Transverse colon (tissue), 3 donors: ENCODE data around the gene GRB7.

Source experiments
- EP300 ChIP-seq: sonication (generic); formaldehyde crosslinking; IDR thresholded peaks from one replicate; pipeline ENCODE4 v1.6.1; 2017; ENCODE audit warnings: antibody characterized with exemption, low read depth
- TF ChIP-seq, protein P1 (sequence below), 5 experiments: fragments of 200-600 bp in 3 of 5; fragments of 450-650 bp in 2 of 5; sonication (generic) in 3 of 5; IDR thresholded peaks; 1 replicate in 2 of 5; 2 replicates in 3 of 5; pipeline ENCODE4 v1.5.1; 2016 to 2017; ENCODE audit warnings: antibody characterized with exemption in 5 of 5, inconsistent platforms in 3 of 5, mild to moderate bottlenecking in 2 of 5, moderate library complexity in 1 of 5

DNA sequence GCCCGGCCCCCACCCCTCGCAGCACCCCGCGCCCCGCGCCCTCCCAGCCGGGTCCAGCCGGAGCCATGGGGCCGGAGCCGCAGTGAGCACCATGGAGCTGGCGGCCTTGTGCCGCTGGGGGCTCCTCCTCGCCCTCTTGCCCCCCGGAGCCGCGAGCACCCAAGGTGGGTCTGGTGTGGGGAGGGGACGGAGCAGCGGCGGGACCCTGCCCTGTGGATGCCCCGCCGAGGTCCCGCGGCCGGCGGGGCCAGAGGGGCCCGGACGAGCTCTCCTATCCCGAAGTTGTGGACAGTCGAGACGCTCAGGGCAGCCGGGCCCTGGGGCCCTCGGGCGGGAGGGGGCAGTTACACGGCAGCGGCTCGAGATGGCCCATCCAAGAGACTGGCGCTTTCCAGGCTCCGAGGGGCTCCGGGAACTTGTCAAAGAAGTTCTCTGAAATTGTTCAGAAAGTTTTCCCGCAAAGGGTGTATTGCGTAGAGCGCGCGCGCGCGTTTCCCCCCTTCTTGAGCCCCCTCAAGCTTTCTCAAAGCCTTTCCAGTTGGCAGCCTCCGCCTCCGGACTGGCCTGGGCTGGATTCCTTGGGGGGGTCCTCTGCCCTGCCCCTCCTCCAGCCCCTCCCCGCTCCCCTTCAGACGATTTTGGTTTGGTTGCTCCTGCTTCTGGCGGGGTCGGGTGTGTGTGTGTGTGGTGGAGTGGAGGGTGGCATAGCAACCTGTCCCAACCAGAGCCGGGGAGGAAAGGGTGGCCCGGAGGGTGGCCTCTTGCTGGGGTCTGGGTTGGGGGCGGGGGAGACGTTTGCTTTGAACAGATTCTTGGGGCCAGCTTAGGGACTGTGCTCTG, 37.4 kb upstream of the GRB7 start:
- TF ChIP-seq, protein P1, sequence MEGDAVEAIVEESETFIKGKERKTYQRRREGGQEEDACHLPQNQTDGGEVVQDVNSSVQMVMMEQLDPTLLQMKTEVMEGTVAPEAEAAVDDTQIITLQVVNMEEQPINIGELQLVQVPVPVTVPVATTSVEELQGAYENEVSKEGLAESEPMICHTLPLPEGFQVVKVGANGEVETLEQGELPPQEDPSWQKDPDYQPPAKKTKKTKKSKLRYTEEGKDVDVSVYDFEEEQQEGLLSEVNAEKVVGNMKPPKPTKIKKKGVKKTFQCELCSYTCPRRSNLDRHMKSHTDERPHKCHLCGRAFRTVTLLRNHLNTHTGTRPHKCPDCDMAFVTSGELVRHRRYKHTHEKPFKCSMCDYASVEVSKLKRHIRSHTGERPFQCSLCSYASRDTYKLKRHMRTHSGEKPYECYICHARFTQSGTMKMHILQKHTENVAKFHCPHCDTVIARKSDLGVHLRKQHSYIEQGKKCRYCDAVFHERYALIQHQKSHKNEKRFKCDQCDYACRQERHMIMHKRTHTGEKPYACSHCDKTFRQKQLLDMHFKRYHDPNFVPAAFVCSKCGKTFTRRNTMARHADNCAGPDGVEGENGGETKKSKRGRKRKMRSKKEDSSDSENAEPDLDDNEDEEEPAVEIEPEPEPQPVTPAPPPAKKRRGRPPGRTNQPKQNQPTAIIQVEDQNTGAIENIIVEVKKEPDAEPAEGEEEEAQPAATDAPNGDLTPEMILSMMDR (IDR thresholded peaks at IDR 0.05): no peak
- no peak for TF ChIP-seq EP300
